SU-DHL-6 (cell line): ENCODE results near the gene ELMO1.

Experiments
- H2AFZ ChIP-seq: fragments of 200-600 bp; sonication (generic); 2 replicates; pipeline ENCODE4 v1.6.1; 2014; ENCODE audit warnings: low read depth, mild to moderate bottlenecking, moderate library complexity, mixed read lengths, antibody characterized with exemption, low read length; ENCODE audit not compliant: severe bottlenecking
- H3F3A ChIP-seq: fragments of 200-600 bp; shearing (Covaris generic); 2 replicates; pipeline ENCODE4 v1.6.0; 2016; ENCODE audit warnings: antibody characterized with exemption, mild to moderate bottlenecking; ENCODE audit not compliant: insufficient read depth
- H3K27ac ChIP-seq: fragments of 200-600 bp; sonication (generic); 2 replicates; pipeline ENCODE4 v1.5.1; 2016; ENCODE audit warnings: low read depth, mild to moderate bottlenecking, low read length, moderate library complexity, mixed read lengths
- H3K27me3 ChIP-seq: fragments of 200-600 bp; sonication (generic), shearing (Covaris generic); 2 replicates; pipeline ENCODE4 v1.6.0; 2014; ENCODE audit warnings: mild to moderate bottlenecking, low read length
- H3K36me3 ChIP-seq: fragments of 200-600 bp; sonication (generic); 2 replicates; pipeline ENCODE4 v1.6.1; 2014; ENCODE audit warnings: mild to moderate bottlenecking, low read length, mixed read lengths
- H3K4me2 ChIP-seq: fragments of 300-600, 200-600 bp; shearing (Covaris generic), sonication (generic); 2 replicates; pipeline ENCODE4 v1.6.0; 2014; ENCODE audit warnings: low read length, low read depth, mild to moderate bottlenecking; ENCODE audit not compliant: poor library complexity, severe bottlenecking
- H3K4me3 ChIP-seq: fragments of 200-600 bp; sonication (generic); 2 replicates; pipeline ENCODE4 v1.5.1; 2014; ENCODE audit warnings: antibody characterized with exemption, low read length, mild to moderate bottlenecking, mixed read lengths; ENCODE audit not compliant: insufficient read depth, poor library complexity, severe bottlenecking
- H3K79me2 ChIP-seq: fragments of 200-600 bp; sonication (generic); 2 replicates; pipeline ENCODE4 v1.6.1; 2014; ENCODE audit warnings: mild to moderate bottlenecking, low read length, moderate library complexity; ENCODE audit not compliant: insufficient read depth
- H3K9ac ChIP-seq: fragments of 200-600 bp; sonication (generic); 2 replicates; pipeline ENCODE4 v1.7.0; 2014; ENCODE audit warnings: mild to moderate bottlenecking, low read length
- H3K9me2 ChIP-seq: fragments of 200-600 bp; sonication (generic); replicated peaks from 2 replicates; pipeline ENCODE4 v1.6.1; 2014; ENCODE audit warnings: low read length; ENCODE audit not compliant: insufficient read depth
- H3K9me3 ChIP-seq: fragments of 200-600 bp; sonication (generic); 2 replicates; pipeline ENCODE4 v1.6.1; 2014; ENCODE audit warnings: low read length, mixed read lengths; ENCODE audit not compliant: insufficient read depth
- H4K20me1 ChIP-seq: fragments of 200-600 bp; sonication (generic); 2 replicates; pipeline ENCODE4 v1.6.1; 2014; ENCODE audit warnings: low read depth, mild to moderate bottlenecking, antibody characterized with exemption, low read length, moderate library complexity, mixed read lengths
- CTCF ChIP-seq: fragments of 200-600 bp; sonication (generic); IDR thresholded peaks from one replicate; pipeline ENCODE4 v1.5.1; 2017; ENCODE audit warnings: antibody characterized with exemption, mild to moderate bottlenecking, low read length, moderate library complexity; ENCODE audit not compliant: insufficient read depth, poor library complexity, severe bottlenecking
- EZH2phosphoT487 ChIP-seq: fragments of 200-600 bp; sonication (generic), shearing (Covaris generic); conservative IDR thresholded peaks from 2 replicates; pipeline ENCODE4 v1.6.1; 2018; ENCODE audit warnings: mild to moderate bottlenecking, antibody characterized with exemption, low read length, moderate library complexity, mixed read lengths

The ELMO1 gene

GRCh38 chr7:37462138-37462537, 13.5 kb upstream of the ELMO1 start:
- no peaks in the 10 kb centered on the region for H3K9me2 ChIP-seq
- H3K4me3 ChIP-seq: no peak overlapping the region
- H2AFZ ChIP-seq: no peak overlapping the region
- H3K9me3 ChIP-seq: no peaks in the 10 kb centered on the region
- no peaks in the 10 kb centered on the region for H3K27me3 ChIP-seq
- no peaks in the 10 kb centered on the region for H3F3A ChIP-seq
- no peaks in the 10 kb centered on the region for H4K20me1 ChIP-seq
- no peak overlapping the region for H3K9ac ChIP-seq
- no peak for TF ChIP-seq CTCF
- no peak for TF ChIP-seq EZH2phosphoT487
- no peak overlapping the region for H3K27ac ChIP-seq
- H3K36me3 ChIP-seq: no peaks in the 10 kb centered on the region
- no peak overlapping the region for H3K4me2 ChIP-seq
- no peaks in the 10 kb centered on the region for H3K79me2 ChIP-seq

- Histone ChIP-seq H3K27ac (no peak overlapping the region), H4K20me1 (no peaks in the 10 kb centered on the region), H3K36me3 (no peaks in the 10 kb centered on the region), H3K4me2 (no peak overlapping the region), H3K27me3 (no peaks in the 10 kb centered on the region), H3K9me2 (no peaks in the 10 kb centered on the region), H3K4me3 (no peak overlapping the region), H3F3A (0 out of 2 replicates have a peak, but pooled peaks cover under 1% of the 10 kb centered on the region), H3K9ac (no peak overlapping the region), H3K79me2 (no peaks in the 10 kb centered on the region), H3K9me3 (no peaks in the 10 kb centered on the region), H2AFZ (no peak overlapping the region)
- TF ChIP-seq CTCF: no peak
- TF ChIP-seq EZH2phosphoT487: no peak
These were observed 6.4 kb upstream of the ELMO1 start for GRCh38 chr7:37455081-37455480.

GRCh38 chr7:37452346-37452745, 3.7 kb upstream of the ELMO1 start:
- H3K4me3 ChIP-seq: no peak overlapping the region
- no peaks in the 10 kb centered on the region for H3K79me2 ChIP-seq
- no peak overlapping the region for H2AFZ ChIP-seq
- no peaks in the 10 kb centered on the region for H4K20me1 ChIP-seq
- H3K9me2 ChIP-seq: no peaks in the 10 kb centered on the region
- no peaks in the 10 kb centered on the region for H3K9me3 ChIP-seq
- H3K27ac ChIP-seq: no peak overlapping the region
- H3K9ac ChIP-seq: no peak overlapping the region
- TF ChIP-seq CTCF (no peak), EZH2phosphoT487 (no peak)
- H3F3A ChIP-seq: peaks cover 6% of the 10 kb centered on the region; the same call in 1 of the 2 replicates
- H3K36me3 ChIP-seq: no peaks in the 10 kb centered on the region
- H3K4me2 ChIP-seq: no peak overlapping the region
- H3K27me3 ChIP-seq: no peaks in the 10 kb centered on the region
